ENCODE results near the gene ERN2. TPM values are rescaled to one million over a fixed set of nuclear protein-coding genes. Genes with fewer than 3 reads are reported as not detected.

Gene ERN2
- total and polyA plus RNA-seq, 2 of the 13 experiments (the other 11 are each of a cell fraction or from before 2014, with no cell fraction given), result 2.2 to 3.5 TPM

- WGBS (ENCODE audit: low lambda C conversion rate), result 6% methylated on average over 6 of the region's 6 CpGs
- peaks cover 6% of the 10 kb centered on the region; the same call in 1 of the 2 replicates for H4K20me1 ChIP-seq (ENCODE audit: insufficient read depth, low read length)
- POLR2A ChIA-PET, result interaction anchor here (1.4 to 3.7 kb wide), 2 partner anchors 15 to 39 kb away, joined by 5 to 20 read pairs; partner anchors contain the start of genes DCTN5 and PALB2
- no peak overlapping the region for H2AFZ ChIP-seq (ENCODE audit: low read length)
- H3K4me1 ChIP-seq (ENCODE audit: insufficient read depth, low read length), result peaks cover 54% of the 10 kb centered on the region
- CTCF ChIA-PET (ENCODE audit: low intra/inter-chr PET ratio, low total read pairs), result no interaction called here
- in situ Hi-C loops (cut with HindIII; ENCODE audit: extremely low pct_ligation_motif_present, low pct_unique_long_range_greater_than_20kb) (no loop called here), intact Hi-C loops (cut with micrococcal nuclease; ENCODE audit: unreplicated experiment) (loop anchor here (2.0 kb wide), 2 partner anchors 39 to 49 kb away; partner anchors contain the start of genes DCTN5 and PALB2)
- no peaks in the 10 kb centered on the region for H3K9me3 ChIP-seq (ENCODE audit: low read length)
- H3K27ac ChIP-seq (ENCODE audit: extremely low read length, insufficient read depth, low read length), result peak overlapping the region; percentile 75
- peak; percentile 2; the same call in 1 of the 3 replicates for ATAC-seq
- peak overlapping the region; percentile 90 for H3K9ac ChIP-seq (ENCODE audit: insufficient read depth, low read depth, low read length)
- no peak for DNase-seq (ENCODE audit: low spot score)
- BruUV-seq (replicated peaks), result no TSS peak
- H3K4me2 ChIP-seq (ENCODE audit: low read depth, low read length), result peak overlapping the region; percentile 99
- peaks cover 34 to 45% of the 10 kb centered on the region in 2 experiments for H3K36me3 ChIP-seq (replicated peaks in 1 of 2; ENCODE audit: control insufficient read depth in 1 of 2, insufficient read depth in 2 of 2, low read length in 2 of 2)
- peaks cover 48% of the 10 kb centered on the region for H3K79me2 ChIP-seq (ENCODE audit: insufficient read depth, low read length)
- H3K27me3 ChIP-seq (ENCODE audit: control insufficient read depth in 1 of 2, insufficient read depth in 2 of 2, low read length in 2 of 2), result no peaks in the 10 kb centered on the region; a peak in 1 of 5 replicates
- no peak for FAIRE-seq
- H3K4me3 ChIP-seq (replicated peaks in 1 of 3; ENCODE audit: insufficient read depth in 1 of 3, low read depth in 2 of 3, low read length in 3 of 3), result peak overlapping the region; percentile 94 to 97 (median 95)
- TF ChIP-seq MAFK (conservative IDR thresholded peaks at IDR 0.05 in 1 of 2, IDR thresholded peaks at IDR 0.05 in 1 of 2; ENCODE audit: low read length in 2 of 2), result no peak
- peak; percentile 75; the same call in 1 of the 2 replicates for TF ChIP-seq ZKSCAN5 (CRISPR knock-in tag; IDR thresholded peaks at IDR 0.05)
- TF ChIP-seq THRA (CRISPR knock-in tag; IDR thresholded peaks at IDR 0.05; ENCODE audit: borderline replicate concordance), result no peak
- no peak for TF ChIP-seq EED (CRISPR knock-in tag; IDR thresholded peaks at IDR 0.05)
- no peak for TF ChIP-seq MAFG (CRISPR knock-in tag; IDR thresholded peaks at IDR 0.05)
- no peak for TF ChIP-seq ZNF484 (CRISPR knock-in tag; IDR thresholded peaks at IDR 0.05; ENCODE audit: borderline replicate concordance, low read depth)
- peak; percentile 13 for TF ChIP-seq XRCC5 (optimal IDR thresholded peaks at IDR 0.05; ENCODE audit: low read length)
- TF ChIP-seq HNF1A (IDR thresholded peaks at IDR 0.05; ENCODE audit: low read depth), result no peak
- TF ChIP-seq HNF1A (CRISPR knock-in tag; IDR thresholded peaks at IDR 0.05; ENCODE audit: borderline replicate concordance), result no peak
- no peak for TF ChIP-seq SOX6 (IDR thresholded peaks at IDR 0.05)
- TF ChIP-seq SOX6 (CRISPR knock-in tag; IDR thresholded peaks at IDR 0.05), result no peak
- no peak for TF ChIP-seq ZNF772 (CRISPR knock-in tag; IDR thresholded peaks at IDR 0.05)
- no peak for TF ChIP-seq ZNF414 (CRISPR knock-in tag; IDR thresholded peaks at IDR 0.05)
- TF ChIP-seq GPBP1L1 (CRISPR knock-in tag; IDR thresholded peaks at IDR 0.05), result no peak
Observed at GRCh38 chr16:23679986-23680336, 33.1 kb downstream of the ERN2 start.

Measured in HepG2 (cell line).